Neural cell (in vitro differentiated cells): ENCODE data around the gene STRN. TPM values are rescaled to one million over a fixed set of nuclear protein-coding genes. Genes with fewer than 3 reads are reported as not detected.

Source experiments
- H2AFZ ChIP-seq: fragments of 200-600, 300-800 bp; sonication (generic), shearing (Covaris generic); 2 replicates; pipeline ENCODE4 v1.6.0; 2014; ENCODE audit warnings: low read depth, mild to moderate bottlenecking, antibody characterized with exemption, low read length, moderate library complexity
- H3F3A ChIP-seq: fragments of 200-600 bp; shearing (Covaris generic); 2 replicates; pipeline ENCODE4 v1.6.1; 2016; ENCODE audit warnings: mild to moderate bottlenecking, moderate library complexity, mixed read lengths, antibody characterized with exemption, low read length; ENCODE audit not compliant: insufficient read depth, poor library complexity, severe bottlenecking
- H3K27ac ChIP-seq: fragments of 200-600, 300-800 bp; sonication (generic), shearing (Covaris generic); 2 replicates; pipeline ENCODE4 v1.5.1; 2014; ENCODE audit warnings: mild to moderate bottlenecking, low read length, moderate library complexity
- H3K27me3 ChIP-seq: fragments of 300-800, 200-600 bp; sonication (generic), shearing (Covaris generic); 2 replicates; pipeline ENCODE4 v1.6.0; 2014; ENCODE audit warnings: mild to moderate bottlenecking, low read depth, low read length, moderate library complexity; ENCODE audit not compliant: insufficient read depth
- H3K36me3 ChIP-seq: fragments of 300-800, 200-600 bp; sonication (generic), shearing (Covaris generic); 2 replicates; pipeline ENCODE4 v1.5.1; 2014; ENCODE audit warnings: mild to moderate bottlenecking, antibody characterized with exemption, low read length, moderate library complexity; ENCODE audit not compliant: insufficient read depth
- H3K4me2 ChIP-seq: fragments of 300-800, 200-600 bp; sonication (generic), shearing (Covaris generic); 2 replicates; pipeline ENCODE4 v1.6.0; 2014; ENCODE audit warnings: mild to moderate bottlenecking, low read length
- H3K4me3 ChIP-seq: fragments of 300-800, 200-600 bp; sonication (generic), shearing (Covaris generic); 2 replicates; pipeline ENCODE4 v1.5.1; 2014; ENCODE audit warnings: mild to moderate bottlenecking, low read length, moderate library complexity
- H3K79me2 ChIP-seq: fragments of 200-600 bp; shearing (Covaris generic); replicated peaks from 2 replicates; pipeline ENCODE4 v1.6.0; 2014; ENCODE audit warnings: mild to moderate bottlenecking, low read length, moderate library complexity; ENCODE audit not compliant: insufficient read depth
- H3K9ac ChIP-seq: fragments of 300-800, 200-600 bp; sonication (generic), shearing (Covaris generic); 2 replicates; pipeline ENCODE4 v1.6.1; 2016; ENCODE audit warnings: mild to moderate bottlenecking, low read length, mixed read lengths
- H3K9me2 ChIP-seq: fragments of 200-600 bp; shearing (Covaris generic); 2 replicates; pipeline ENCODE4 v1.6.1; 2016; ENCODE audit warnings: mild to moderate bottlenecking, low read length, mixed read lengths; ENCODE audit not compliant: insufficient read depth
- H3K9me3 ChIP-seq: fragments of 200-600, 300-800 bp; sonication (generic), shearing (Covaris generic); 2 replicates; pipeline ENCODE4 v1.6.1; 2016; ENCODE audit warnings: mild to moderate bottlenecking, mixed run types, low read length, moderate library complexity, mixed read lengths
- H4K20me1 ChIP-seq: fragments of 200-600 bp; shearing (Covaris generic); 2 replicates; pipeline ENCODE4 v1.6.1; 2016; ENCODE audit warnings: mild to moderate bottlenecking, mixed run types; ENCODE audit not compliant: insufficient read depth
- EP300 ChIP-seq: fragments of 450-650 bp; conservative IDR thresholded peaks from 2 replicates; pipeline ENCODE4 v1.6.1; 2014; ENCODE audit warnings: antibody characterized with exemption, mild to moderate bottlenecking, moderate library complexity; ENCODE audit not compliant: poor library complexity, severe bottlenecking
- EZH2 ChIP-seq: fragments of 200-600, 300-800 bp; shearing (Covaris generic), sonication (generic); IDR thresholded peaks from 2 replicates; pipeline ENCODE4 v1.6.1; 2014; ENCODE audit warnings: antibody characterized with exemption, low read length, borderline replicate concordance, mild to moderate bottlenecking; ENCODE audit not compliant: insufficient read depth, poor library complexity, severe bottlenecking
- MXI1 ChIP-seq: fragments of 450-650 bp; conservative IDR thresholded peaks from 2 replicates; pipeline ENCODE4 v1.6.1; 2014; ENCODE audit warnings: antibody characterized with exemption, mild to moderate bottlenecking; ENCODE audit not compliant: poor library complexity, severe bottlenecking
- POLR2AphosphoS5 ChIP-seq: IDR thresholded peaks from 2 replicates; pipeline ENCODE4 v1.6.1; 2012
- RAD21 ChIP-seq: fragments of 450-650 bp; conservative IDR thresholded peaks from 2 replicates; pipeline ENCODE4 v1.6.1; 2014; ENCODE audit warnings: antibody characterized with exemption, mild to moderate bottlenecking, moderate library complexity
- SMC3 ChIP-seq: fragments of 450-650 bp; conservative IDR thresholded peaks from 2 replicates; pipeline ENCODE4 v1.6.1; 2014; ENCODE audit warnings: antibody characterized with exemption, mild to moderate bottlenecking, moderate library complexity; ENCODE audit not compliant: poor library complexity
- TAF1 ChIP-seq: IDR thresholded peaks from 2 replicates; pipeline ENCODE4 v1.6.1; 2012; ENCODE audit warnings: low read depth
- polyA plus RNA-seq: library from polyadenylated mRNA; depleted of rRNA; stranded (reverse); fragments of >200 nt; gene quantifications from 2 replicates; pipeline ENCODE4 v1.2.3, GENCODE V29; 2014
- TF ChIP-seq, protein P1 (sequence below): IDR thresholded peaks from 2 replicates; pipeline ENCODE4 v1.6.1; 2012; ENCODE audit warnings: borderline replicate concordance
- TF ChIP-seq, protein P2 (sequence below): fragments of 450-650 bp; IDR thresholded peaks from 2 replicates; pipeline ENCODE4 v1.5.1; 2014; ENCODE audit warnings: antibody characterized with exemption, mild to moderate bottlenecking, moderate library complexity; ENCODE audit not compliant: poor library complexity, severe bottlenecking

Gene STRN
- polyA plus RNA-seq, 1 donor from 2014 or later = 9.9 TPM

- Histone ChIP-seq H3K9me3 (no peaks in the 10 kb centered on the region), H3K27me3 (no peaks in the 10 kb centered on the region), H3K9me2 (no peaks in the 10 kb centered on the region), H3K36me3 (no peaks in the 10 kb centered on the region), H3K9ac (no peak overlapping the region), H2AFZ (no peak overlapping the region), H4K20me1 (no peaks in the 10 kb centered on the region), H3F3A (no peaks in the 10 kb centered on the region), H3K79me2 (no peaks in the 10 kb centered on the region), H3K27ac (no peak overlapping the region), H3K4me2 (no peak overlapping the region), H3K4me3 (no peak overlapping the region)
- no peak for TF ChIP-seq MXI1
- no peak for TF ChIP-seq POLR2AphosphoS5
- no peak for TF ChIP-seq RAD21
- no peak for TF ChIP-seq EZH2
- TF ChIP-seq, protein P1, sequence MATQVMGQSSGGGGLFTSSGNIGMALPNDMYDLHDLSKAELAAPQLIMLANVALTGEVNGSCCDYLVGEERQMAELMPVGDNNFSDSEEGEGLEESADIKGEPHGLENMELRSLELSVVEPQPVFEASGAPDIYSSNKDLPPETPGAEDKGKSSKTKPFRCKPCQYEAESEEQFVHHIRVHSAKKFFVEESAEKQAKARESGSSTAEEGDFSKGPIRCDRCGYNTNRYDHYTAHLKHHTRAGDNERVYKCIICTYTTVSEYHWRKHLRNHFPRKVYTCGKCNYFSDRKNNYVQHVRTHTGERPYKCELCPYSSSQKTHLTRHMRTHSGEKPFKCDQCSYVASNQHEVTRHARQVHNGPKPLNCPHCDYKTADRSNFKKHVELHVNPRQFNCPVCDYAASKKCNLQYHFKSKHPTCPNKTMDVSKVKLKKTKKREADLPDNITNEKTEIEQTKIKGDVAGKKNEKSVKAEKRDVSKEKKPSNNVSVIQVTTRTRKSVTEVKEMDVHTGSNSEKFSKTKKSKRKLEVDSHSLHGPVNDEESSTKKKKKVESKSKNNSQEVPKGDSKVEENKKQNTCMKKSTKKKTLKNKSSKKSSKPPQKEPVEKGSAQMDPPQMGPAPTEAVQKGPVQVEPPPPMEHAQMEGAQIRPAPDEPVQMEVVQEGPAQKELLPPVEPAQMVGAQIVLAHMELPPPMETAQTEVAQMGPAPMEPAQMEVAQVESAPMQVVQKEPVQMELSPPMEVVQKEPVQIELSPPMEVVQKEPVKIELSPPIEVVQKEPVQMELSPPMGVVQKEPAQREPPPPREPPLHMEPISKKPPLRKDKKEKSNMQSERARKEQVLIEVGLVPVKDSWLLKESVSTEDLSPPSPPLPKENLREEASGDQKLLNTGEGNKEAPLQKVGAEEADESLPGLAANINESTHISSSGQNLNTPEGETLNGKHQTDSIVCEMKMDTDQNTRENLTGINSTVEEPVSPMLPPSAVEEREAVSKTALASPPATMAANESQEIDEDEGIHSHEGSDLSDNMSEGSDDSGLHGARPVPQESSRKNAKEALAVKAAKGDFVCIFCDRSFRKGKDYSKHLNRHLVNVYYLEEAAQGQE = no peak
- no peak for TF ChIP-seq EP300
- TF ChIP-seq TAF1 = no peak
- TF ChIP-seq, protein P2, sequence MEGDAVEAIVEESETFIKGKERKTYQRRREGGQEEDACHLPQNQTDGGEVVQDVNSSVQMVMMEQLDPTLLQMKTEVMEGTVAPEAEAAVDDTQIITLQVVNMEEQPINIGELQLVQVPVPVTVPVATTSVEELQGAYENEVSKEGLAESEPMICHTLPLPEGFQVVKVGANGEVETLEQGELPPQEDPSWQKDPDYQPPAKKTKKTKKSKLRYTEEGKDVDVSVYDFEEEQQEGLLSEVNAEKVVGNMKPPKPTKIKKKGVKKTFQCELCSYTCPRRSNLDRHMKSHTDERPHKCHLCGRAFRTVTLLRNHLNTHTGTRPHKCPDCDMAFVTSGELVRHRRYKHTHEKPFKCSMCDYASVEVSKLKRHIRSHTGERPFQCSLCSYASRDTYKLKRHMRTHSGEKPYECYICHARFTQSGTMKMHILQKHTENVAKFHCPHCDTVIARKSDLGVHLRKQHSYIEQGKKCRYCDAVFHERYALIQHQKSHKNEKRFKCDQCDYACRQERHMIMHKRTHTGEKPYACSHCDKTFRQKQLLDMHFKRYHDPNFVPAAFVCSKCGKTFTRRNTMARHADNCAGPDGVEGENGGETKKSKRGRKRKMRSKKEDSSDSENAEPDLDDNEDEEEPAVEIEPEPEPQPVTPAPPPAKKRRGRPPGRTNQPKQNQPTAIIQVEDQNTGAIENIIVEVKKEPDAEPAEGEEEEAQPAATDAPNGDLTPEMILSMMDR = no peak
- no peak for TF ChIP-seq SMC3
Observed at GRCh38 chr2:36807223-36807886, 159.0 kb downstream of the STRN start.

GRCh38 chr2:36805635-36806224, 160.6 kb downstream of the STRN start:
- H2AFZ ChIP-seq = no peak overlapping the region
- H4K20me1 ChIP-seq = no peaks in the 10 kb centered on the region
- H3K4me2 ChIP-seq = no peak overlapping the region
- TF ChIP-seq MXI1 = no peak
- no peak for TF ChIP-seq POLR2AphosphoS5
- H3K9me3 ChIP-seq = no peaks in the 10 kb centered on the region
- no peaks in the 10 kb centered on the region for H3K9me2 ChIP-seq
- no peak overlapping the region for H3K9ac ChIP-seq
- H3F3A ChIP-seq = no peaks in the 10 kb centered on the region
- no peak overlapping the region for H3K27ac ChIP-seq
- no peaks in the 10 kb centered on the region for H3K79me2 ChIP-seq
- H3K36me3 ChIP-seq = no peaks in the 10 kb centered on the region
- no peak overlapping the region for H3K4me3 ChIP-seq
- no peaks in the 10 kb centered on the region for H3K27me3 ChIP-seq
